Measurements from ENCODE around the gene UBE2E3.
A peak's percentile ranks its signal among the peaks of the same experiment; 100 is the strongest.

Gene UBE2E3

GRCh38 chr2:180978903-180979748, 1.3 kb upstream of the UBE2E3 start:
- DNase-seq (ENCODE audit: low spot score) = no peak

- DNase-seq (ENCODE audit: low spot score) = no peak
Measured at GRCh38 chr2:180979749-180980105, 678 bp upstream of the UBE2E3 start.

GRCh38 chr2:180980943-180981911, 822 bp downstream of the UBE2E3 start:
- peak; percentile 32 for DNase-seq (ENCODE audit: low spot score)

- peak; percentile 48 for DNase-seq (ENCODE audit: low spot score)
Measured at GRCh38 chr2:180983468-180984242, 3.2 kb downstream of the UBE2E3 start.

GRCh38 chr2:180985771-180986395, 5.5 kb downstream of the UBE2E3 start:
- no peak for DNase-seq (ENCODE audit: low spot score)

GRCh38 chr2:180987146-180987545, 6.7 kb downstream of the UBE2E3 start:
- no peak for DNase-seq (ENCODE audit: low spot score)

GRCh38 chr2:180990337-180990736, 9.9 kb downstream of the UBE2E3 start:
- no peak for DNase-seq (ENCODE audit: low spot score)

- no peak for DNase-seq (ENCODE audit: low spot score)
Measured at GRCh38 chr2:180990794-180991193, 10.4 kb downstream of the UBE2E3 start.

GRCh38 chr2:180991361-180991760, 11.0 kb downstream of the UBE2E3 start:
- DNase-seq (ENCODE audit: low spot score) = no peak

- DNase-seq (ENCODE audit: low spot score) = no peak
Measured at GRCh38 chr2:180991820-180992219, 11.4 kb downstream of the UBE2E3 start.

- DNase-seq (ENCODE audit: low spot score) = no peak
Measured at GRCh38 chr2:180992994-180993393, 12.6 kb downstream of the UBE2E3 start.

- no peak for DNase-seq (ENCODE audit: low spot score)
Measured at GRCh38 chr2:180999274-180999964, 19.0 kb downstream of the UBE2E3 start.

- DNase-seq (ENCODE audit: low spot score) = no peak
Measured at GRCh38 chr2:181004647-181005325, 24.4 kb downstream of the UBE2E3 start.

- no peak for DNase-seq (ENCODE audit: low spot score)
Measured at GRCh38 chr2:181005326-181005655, 24.9 kb downstream of the UBE2E3 start.

- no peak for DNase-seq (ENCODE audit: low spot score)
Measured at GRCh38 chr2:181005809-181006208, 25.4 kb downstream of the UBE2E3 start.

- DNase-seq (ENCODE audit: low spot score) = no peak
Measured at GRCh38 chr2:181007086-181007837, 26.9 kb downstream of the UBE2E3 start.

- no peak for DNase-seq (ENCODE audit: low spot score)
Measured at GRCh38 chr2:181008407-181008806, 28.0 kb downstream of the UBE2E3 start.

GRCh38 chr2:181021199-181021789, 40.9 kb downstream of the UBE2E3 start:
- DNase-seq (ENCODE audit: low spot score) = no peak

GRCh38 chr2:181022652-181023051, 42.2 kb downstream of the UBE2E3 start:
- DNase-seq (ENCODE audit: low spot score) = no peak

All from hematopoietic multipotent progenitor cell treated with erythropoietin and hydrocortisone succinate and interleukin-3 and kit ligand, for 15 days (in vitro differentiated cells).